ENCODE measurements around the gene TTC21A.
A peak's percentile ranks its signal among the peaks of the same experiment; 100 is the strongest.

Gene TTC21A

DNA sequence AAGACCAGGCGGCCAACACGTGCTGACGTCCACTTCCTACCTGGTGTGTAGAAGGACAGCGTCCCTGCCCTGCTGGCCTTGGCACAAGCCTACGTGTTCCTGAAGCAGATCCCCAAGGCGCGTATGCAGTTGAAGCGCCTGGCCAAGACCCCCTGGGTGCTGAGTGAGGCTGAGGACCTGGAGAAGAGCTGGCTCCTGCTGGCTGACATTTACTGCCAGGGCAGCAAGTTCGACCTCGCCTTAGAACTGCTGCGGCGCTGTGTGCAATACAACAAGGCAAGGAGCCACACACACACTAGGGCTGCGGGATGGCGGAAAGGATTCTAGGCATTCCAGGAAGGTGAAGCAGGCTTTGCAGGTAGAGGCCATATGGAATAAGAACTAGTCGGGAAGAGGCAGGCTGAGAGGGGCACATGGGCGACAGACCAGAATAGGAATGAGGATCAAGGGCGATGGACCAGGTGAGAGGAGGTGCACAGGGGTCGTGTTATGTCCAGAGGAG lies 30.0 kb downstream of the TTC21A start:
- DNase-seq, result no peak

DNA sequence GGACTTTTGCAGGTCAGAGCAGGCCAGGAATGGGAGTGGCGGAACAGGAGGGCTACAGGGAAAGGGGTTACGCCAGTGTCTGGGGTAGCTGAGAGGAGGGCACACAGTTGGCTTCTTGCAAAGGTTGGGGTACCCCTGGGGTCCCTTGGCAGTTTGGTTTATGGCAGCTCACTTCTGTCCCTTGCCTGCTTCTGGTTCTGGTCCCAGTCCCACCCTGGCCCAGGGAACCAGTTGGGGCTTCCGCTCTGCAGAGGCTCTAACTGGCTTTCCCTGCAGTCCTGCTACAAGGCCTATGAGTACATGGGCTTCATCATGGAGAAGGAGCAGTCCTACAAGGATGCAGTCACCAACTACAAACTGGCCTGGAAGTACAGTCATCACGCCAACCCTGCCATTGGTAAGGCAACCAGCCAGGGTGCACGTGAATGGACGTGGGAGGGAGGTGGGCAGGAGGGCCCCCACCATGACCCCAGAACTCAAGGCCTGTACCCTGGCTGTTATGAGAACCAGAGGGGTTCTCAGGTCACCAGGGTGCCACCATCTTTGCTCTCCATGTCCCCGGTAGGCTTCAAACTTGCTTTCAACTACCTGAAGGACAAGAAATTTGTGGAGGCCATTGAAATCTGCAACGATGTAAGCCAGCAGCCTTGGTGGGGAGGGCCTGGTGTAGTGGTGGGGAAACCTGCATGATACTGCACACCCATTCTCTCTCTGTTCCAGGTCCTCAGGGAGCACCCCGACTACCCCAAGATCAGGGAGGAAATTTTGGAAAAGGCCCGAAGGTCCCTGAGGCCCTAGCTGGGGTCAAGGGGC lies 30.7 kb downstream of the TTC21A start:
- no peak for DNase-seq

GRCh38 chr3:39138804-39139415 lies 31.4 kb downstream of the TTC21A start:
- no peak for DNase-seq

GRCh38 chr3:39139442-39139841 lies 32.0 kb downstream of the TTC21A start:
- no peak for DNase-seq

DNA sequence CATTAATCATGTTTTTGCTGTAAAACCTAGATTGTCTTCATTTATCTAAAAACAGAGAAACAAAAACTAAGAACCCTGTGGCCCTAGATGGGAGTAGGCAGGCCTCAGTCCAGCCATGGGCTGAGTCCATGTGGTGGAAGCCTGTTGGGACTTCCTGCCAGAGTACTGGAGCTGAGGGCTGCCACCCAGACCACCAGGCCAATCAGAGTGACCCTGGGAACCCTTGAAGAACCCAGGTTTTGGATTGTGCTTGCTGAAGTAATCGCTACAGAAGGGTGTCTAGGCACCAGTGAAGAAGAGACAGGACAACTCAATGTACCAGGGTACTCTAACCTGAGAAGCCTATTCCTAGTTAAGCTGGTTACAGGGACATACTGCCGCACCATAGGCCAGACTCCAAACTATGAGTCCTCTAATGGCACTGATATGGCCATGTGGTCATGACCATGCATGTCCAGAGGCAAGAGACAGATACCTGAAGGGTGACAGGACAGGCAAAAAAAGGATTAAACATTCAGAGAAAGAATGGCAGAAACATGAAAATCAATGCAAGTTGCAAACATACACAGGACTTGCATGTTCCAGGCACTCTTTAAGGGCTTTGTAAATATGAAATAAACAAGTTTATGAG lies 33.0 kb downstream of the TTC21A start:
- no peak for DNase-seq

DNA sequence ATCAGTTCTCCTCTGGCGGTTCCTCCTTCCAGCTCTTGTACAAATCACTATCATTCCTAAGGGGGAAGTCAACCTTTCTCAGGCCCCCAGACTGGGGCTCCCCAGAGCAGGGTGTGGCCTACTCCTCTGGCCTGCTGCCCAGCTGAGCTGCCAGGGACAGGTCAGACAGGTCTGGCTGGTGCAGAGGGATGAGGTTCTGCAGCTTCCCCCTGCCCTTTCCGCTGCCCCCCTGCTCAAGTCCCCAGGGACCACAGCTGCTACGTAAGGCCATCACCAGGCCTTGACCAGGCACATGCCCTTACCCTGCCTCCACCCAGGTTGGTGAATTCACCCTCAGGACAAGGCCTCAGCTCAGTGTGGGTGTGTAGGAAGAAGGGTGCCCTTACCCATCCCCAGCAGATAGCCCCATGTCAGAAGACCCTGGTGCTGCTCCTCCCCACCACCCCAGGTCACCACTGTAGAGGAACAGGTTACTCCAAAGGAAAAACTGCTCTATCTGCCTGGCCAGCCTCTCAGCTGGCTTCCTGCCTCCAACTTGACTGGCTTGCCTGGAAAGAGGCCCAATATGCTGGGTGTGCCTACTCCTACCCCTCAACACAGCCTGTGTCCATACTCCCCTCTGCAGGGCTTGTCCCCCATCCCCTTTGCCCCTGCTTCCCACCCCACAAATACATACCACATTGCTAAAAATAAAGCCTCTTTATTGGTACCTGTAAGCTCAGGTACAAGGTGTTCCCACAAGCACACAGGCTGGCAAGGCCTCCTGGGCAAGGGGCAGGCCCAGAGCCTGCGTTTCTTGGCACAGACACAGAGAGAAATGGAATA lies 33.9 kb downstream of the TTC21A start:
- no peak for DNase-seq

GRCh38 chr3:39142067-39142466 lies 34.6 kb downstream of the TTC21A start:
- DNase-seq, result no peak

GRCh38 chr3:39143051-39143885 lies 35.8 kb downstream of the TTC21A start:
- DNase-seq, result no peak

- DNase-seq, result no peak
Observed at GRCh38 chr3:39144095-39144747, 36.7 kb downstream of the TTC21A start.

- DNase-seq, result no peak
Observed at GRCh38 chr3:39144748-39145380, 37.4 kb downstream of the TTC21A start.

GRCh38 chr3:39146083-39146501 lies 38.6 kb downstream of the TTC21A start:
- DNase-seq, result no peak

DNA sequence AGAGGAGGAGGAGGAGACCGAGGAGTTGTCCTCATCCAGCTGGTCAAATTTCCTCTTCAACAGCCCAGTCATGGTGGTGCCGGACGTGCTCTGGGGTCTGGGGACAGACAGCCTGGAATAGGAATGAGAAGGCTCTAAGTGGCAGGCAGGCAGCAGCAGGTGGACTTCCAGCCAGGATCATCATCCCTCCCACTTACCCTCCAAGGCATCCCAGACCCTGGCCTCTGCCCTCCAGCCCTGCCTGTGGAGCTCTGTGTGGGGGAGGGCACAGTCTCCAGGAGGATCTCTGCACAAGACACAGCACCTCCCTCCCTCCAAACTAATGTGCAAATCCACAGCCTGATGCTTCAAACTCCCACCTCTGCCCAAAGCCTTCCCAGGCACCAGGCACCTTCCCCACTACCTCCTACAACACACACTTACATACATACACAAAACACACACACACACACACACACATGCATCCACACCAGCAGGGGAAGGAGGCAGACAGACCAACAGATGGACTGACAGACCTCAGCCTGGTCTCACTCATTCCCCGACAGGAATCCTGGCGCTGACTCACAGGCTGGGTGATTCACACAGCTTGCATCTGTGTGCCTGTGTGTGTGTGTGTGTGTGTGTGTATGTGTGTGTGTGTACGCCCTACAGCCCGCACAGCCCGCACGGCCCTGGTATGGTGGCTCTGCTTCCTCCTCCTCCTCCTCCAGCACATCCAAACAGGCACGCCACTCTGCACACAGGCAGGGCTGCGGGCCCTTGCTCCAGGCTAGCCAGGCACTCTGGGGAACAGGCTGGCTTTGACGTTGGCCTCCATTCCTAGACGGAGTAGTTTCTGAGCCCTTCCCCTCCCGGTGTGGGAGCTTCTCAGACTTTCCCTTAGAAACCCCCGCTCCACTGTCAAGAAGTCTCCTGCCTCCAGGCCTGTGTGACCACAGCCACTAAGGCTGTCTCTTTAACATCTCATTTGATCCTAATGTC lies 39.4 kb downstream of the TTC21A start:
- peak in 3 of 5 experiments; percentile 38 to 91 (median 59) for DNase-seq

GRCh38 chr3:39147711-39148434 lies 40.4 kb downstream of the TTC21A start:
- peak in 2 of 5 experiments; percentile 54 to 80 for DNase-seq

DNA sequence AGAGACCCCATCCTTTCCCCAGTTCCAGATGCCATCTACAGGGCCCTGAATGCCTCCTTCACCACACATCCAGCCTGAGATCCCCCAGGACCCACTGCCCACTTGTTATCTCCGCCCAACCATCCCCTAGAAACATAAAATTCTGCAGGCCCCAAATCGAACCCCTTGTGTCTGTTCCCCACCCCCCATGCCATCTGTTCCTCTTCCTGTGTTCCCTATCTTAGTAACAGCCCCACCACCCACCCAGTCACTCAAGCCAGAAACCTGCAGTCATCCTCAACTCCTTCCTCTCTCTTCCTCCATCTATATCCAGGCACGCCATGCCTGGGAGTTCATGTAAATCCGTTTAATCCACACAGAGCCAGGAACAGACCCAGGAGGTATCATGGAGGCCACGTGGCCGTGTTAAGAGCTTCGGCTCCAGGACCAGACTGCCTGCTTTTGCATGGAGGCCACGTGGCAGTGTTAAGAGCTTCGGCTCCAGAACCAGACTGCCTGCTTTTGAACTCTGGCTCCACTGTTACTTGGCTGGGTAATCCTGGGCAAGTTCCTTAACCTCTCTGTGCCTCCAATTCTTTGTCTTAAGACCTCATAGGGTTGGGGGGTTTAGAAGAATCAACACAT lies 41.1 kb downstream of the TTC21A start:
- no peak for DNase-seq

- peak in 1 of 5 experiments; percentile 31 for DNase-seq
Observed at GRCh38 chr3:39149059-39149455, 41.6 kb downstream of the TTC21A start.

GRCh38 chr3:39149498-39150147 lies 42.1 kb downstream of the TTC21A start:
- no peak for DNase-seq

GRCh38 chr3:39150148-39150802 lies 42.8 kb downstream of the TTC21A start:
- DNase-seq, result no peak
